ENCODE measurements around the gene CCT3. TPM values are rescaled to one million over a fixed set of nuclear protein-coding genes. Genes with fewer than 3 reads are reported as not detected.

Gene CCT3
- total RNA-seq, 2 donors from 2014 or later: 104 to 106 TPM

GRCh38 chr1:156368157-156368658 is 30.1 kb upstream of the CCT3 start:
- Histone ChIP-seq H3K4me3 (no peak overlapping the region), H3K27ac (no peak overlapping the region), H3K4me1 (ENCODE audit: control insufficient read depth in 1 of 2, low read depth in 2 of 2) (peaks cover 4 to 10% of the 10 kb centered on the region in 2 donors), H3K27me3 (replicated peaks; ENCODE audit: insufficient read depth) (no peaks in the 10 kb centered on the region), H3K36me3 (no peaks in the 10 kb centered on the region), H3K9me3 (no peaks in the 10 kb centered on the region)
- no peak for TF ChIP-seq CTCF (IDR thresholded peaks at IDR 0.05)
- no peak for DNase-seq (ENCODE audit: low spot score)
- no peak for ATAC-seq (ENCODE audit: insufficient number of reproducible peaks, low FRiP score, low read depth)

GRCh38 chr1:156367383-156368156 is 29.5 kb upstream of the CCT3 start:
- ATAC-seq (ENCODE audit: insufficient number of reproducible peaks, low FRiP score, low read depth): no peak
- Histone ChIP-seq H3K27ac (no peak overlapping the region), H3K27me3 (replicated peaks; ENCODE audit: insufficient read depth) (no peaks in the 10 kb centered on the region), H3K4me3 (no peak overlapping the region), H3K9me3 (no peaks in the 10 kb centered on the region), H3K4me1 (ENCODE audit: control insufficient read depth in 1 of 2, low read depth in 2 of 2) (peaks cover 4 to 10% of the 10 kb centered on the region in 2 donors), H3K36me3 (no peaks in the 10 kb centered on the region)
- no peak for DNase-seq (ENCODE audit: low spot score)
- TF ChIP-seq CTCF (IDR thresholded peaks at IDR 0.05): no peak

- Histone ChIP-seq H3K4me1 (ENCODE audit: control insufficient read depth in 1 of 2, low read depth in 2 of 2) (peaks cover 4 to 10% of the 10 kb centered on the region in 2 donors), H3K27ac (no peak overlapping the region), H3K36me3 (no peaks in the 10 kb centered on the region), H3K27me3 (replicated peaks; ENCODE audit: insufficient read depth) (no peaks in the 10 kb centered on the region), H3K4me3 (no peak overlapping the region), H3K9me3 (no peaks in the 10 kb centered on the region)
- ATAC-seq (ENCODE audit: insufficient number of reproducible peaks, low FRiP score, low read depth) (no peak), DNase-seq (ENCODE audit: low spot score) (no peak)
- no peak for TF ChIP-seq CTCF (IDR thresholded peaks at IDR 0.05)
Observed at GRCh38 chr1:156366378-156367166, 28.5 kb upstream of the CCT3 start.

- Histone ChIP-seq H3K36me3 (no peaks in the 10 kb centered on the region), H3K27me3 (replicated peaks; ENCODE audit: insufficient read depth) (no peaks in the 10 kb centered on the region), H3K4me3 (no peak overlapping the region), H3K4me1 (ENCODE audit: control insufficient read depth in 1 of 2, low read depth in 2 of 2) (peaks cover 4 to 10% of the 10 kb centered on the region in 2 donors), H3K27ac (no peak overlapping the region), H3K9me3 (no peaks in the 10 kb centered on the region)
- no peak for TF ChIP-seq CTCF (IDR thresholded peaks at IDR 0.05)
- DNase-seq (ENCODE audit: low spot score) (no peak), ATAC-seq (ENCODE audit: insufficient number of reproducible peaks, low FRiP score, low read depth) (no peak)
Observed at GRCh38 chr1:156365754-156366153, 27.7 kb upstream of the CCT3 start.

- Histone ChIP-seq H3K9me3 (no peaks in the 10 kb centered on the region), H3K36me3 (no peaks in the 10 kb centered on the region), H3K4me3 (no peak overlapping the region), H3K4me1 (ENCODE audit: control insufficient read depth in 1 of 2, low read depth in 2 of 2) (no peaks in the 10 kb centered on the region), H3K27me3 (replicated peaks; ENCODE audit: insufficient read depth) (no peaks in the 10 kb centered on the region), H3K27ac (no peak overlapping the region)
- no peak for DNase-seq (ENCODE audit: low spot score)
- no peak for TF ChIP-seq CTCF (IDR thresholded peaks at IDR 0.05)
- ATAC-seq (ENCODE audit: insufficient number of reproducible peaks, low FRiP score, low read depth): no peak
Observed at GRCh38 chr1:156360534-156360933, 22.4 kb upstream of the CCT3 start.
